Stimulated activated CD8-positive, alpha-beta memory T cell treated with anti-CD3 and anti-CD28 coated beads, Interleukin-15, amount 100 ng/mL, for 24 hours (primary cell): ENCODE results near the gene VAMP7.
"Not testable (repeated sequence)": the region's sequence is repeated elsewhere in the genome, so short reads cannot be mapped to it uniquely, and the experiment has no call there.

Source experiments
- DNase-seq: peaks from one replicate; pipeline ENCODE4 v3.0.0-alpha.2; 2020; ENCODE audit warnings: low read depth

Gene VAMP7

GRCh38 chrX:155907661-155908060 lies 26.5 kb downstream of the VAMP7 start:
- not testable (repeated sequence) for DNase-seq

DNA sequence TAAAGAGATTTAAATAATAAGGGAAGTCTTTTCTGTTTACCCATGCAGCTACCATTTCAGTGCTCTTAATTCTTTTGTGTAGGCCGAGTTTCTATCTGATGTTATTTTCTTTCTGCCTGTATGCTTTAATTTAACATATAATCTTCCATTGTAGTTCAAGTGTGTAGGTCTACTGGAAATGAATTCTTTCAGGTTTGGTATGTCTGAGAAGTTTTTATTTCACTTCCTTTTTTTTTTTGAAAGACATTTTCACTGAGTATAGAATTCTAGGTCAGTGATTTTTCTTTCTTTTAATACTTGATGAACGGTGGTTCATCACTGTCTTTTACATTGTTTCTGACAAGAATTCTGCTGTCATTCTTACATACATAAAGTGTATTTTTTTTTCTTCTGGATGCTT lies 42.1 kb downstream of the VAMP7 start:
- no peak for DNase-seq

DNA sequence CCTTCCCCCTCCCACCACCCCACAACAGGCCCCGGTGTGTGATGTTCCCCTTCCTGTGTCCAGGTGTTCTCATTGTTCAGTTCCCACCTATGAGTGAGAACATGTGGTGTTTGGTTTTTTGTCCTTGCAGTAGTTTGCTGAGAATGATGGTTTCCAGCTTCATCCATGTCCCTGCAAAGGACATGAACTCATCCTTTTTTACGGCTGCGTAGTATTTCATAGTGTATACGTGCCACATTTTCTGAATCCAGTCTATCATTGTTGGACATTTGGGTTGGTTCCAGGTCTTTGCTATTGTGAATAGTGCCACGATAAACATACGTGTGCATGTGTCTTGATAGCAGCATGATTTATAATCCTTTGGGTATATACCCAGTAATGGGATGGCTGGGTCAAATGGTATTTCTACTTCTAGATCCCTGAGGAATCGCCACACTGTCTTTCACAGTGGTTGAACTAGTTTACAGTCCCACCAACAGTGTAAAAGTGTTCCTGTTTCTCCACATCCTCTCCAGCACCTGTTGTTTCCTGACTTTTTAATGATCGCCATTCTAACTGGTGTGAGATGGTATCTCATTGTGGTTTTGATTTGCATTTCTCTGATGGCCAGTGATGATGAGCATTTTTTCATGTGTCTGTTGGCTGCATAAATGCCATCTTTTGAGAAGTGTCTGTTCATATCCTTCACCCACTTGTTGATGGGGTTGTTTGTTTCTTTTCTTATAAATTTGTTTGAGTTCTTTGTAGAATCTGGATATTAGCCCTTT lies 49.9 kb downstream of the VAMP7 start:
- not testable (repeated sequence) for DNase-seq

GRCh38 chrX:155938132-155938531 lies 57.0 kb downstream of the VAMP7 start:
- no peak for DNase-seq

DNA sequence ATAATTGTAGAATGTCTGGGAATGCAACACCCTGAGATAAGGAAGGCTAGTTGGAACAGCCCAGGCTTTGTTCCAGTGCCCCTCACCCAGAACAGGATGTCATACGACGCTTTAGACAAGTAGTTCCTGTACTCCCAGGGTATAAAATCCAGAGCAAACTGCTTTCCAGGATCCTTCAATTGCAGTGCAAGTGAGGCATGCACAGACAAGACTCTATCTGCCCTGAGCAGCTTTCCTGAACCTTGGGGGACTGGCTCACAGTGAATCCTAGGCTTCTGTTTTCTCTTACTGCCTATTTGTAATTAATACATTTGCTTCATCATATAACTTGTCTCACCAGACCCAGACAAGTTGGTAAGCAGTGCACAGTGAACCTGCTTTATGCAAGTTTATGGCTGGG lies 68.0 kb downstream of the VAMP7 start:
- no peak for DNase-seq

DNA sequence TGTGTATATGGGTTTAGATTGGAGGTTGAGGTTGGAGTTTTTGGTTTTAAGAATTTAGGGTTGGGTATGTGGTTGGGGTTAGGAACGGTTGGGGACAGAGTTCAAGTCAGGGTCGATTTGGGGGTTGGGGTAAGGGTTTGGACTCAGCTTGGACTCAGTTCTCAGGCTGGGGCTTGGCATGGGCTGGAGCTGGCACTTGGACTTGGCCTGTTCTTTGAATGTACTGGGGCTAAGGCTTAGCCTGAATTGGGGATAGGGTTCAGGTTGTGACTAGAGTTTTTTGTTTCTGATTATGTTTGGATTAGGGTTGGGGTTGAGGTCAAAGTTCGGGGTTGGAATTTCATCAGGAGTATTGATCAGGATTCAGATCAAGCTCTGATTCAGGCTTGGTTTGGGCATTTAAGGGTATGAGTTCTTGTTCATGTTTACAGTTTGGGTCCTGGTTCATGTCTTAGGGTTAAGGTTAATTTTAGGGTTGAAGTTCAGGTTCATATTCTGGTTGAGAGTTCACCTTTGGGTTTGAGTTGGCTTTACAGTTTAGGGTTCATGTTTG lies 70.2 kb downstream of the VAMP7 start:
- DNase-seq = no peak

GRCh38 chrX:155953055-155953454 lies 71.9 kb downstream of the VAMP7 start:
- no peak for DNase-seq

DNA sequence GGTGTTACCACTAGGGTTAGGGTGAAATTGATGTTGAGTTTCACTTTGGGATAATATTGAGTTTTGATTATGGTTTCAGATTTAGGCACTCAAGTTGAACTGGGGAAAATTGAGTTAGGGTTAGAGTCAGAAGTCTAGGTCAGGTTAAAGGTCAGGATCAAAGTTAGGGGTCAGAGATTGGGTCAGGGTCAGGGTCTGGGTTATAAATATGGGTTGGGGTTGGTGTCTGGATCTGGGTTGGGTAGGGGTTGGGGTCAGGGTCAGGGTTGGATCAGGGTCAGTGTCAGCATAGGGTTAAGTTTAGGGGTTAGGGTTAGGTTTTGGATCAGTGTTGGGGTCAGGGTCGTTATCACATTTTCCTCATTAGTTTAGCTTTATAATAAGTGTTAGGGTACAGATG lies 73.6 kb downstream of the VAMP7 start:
- DNase-seq = no peak

- DNase-seq = no peak
Observed at GRCh38 chrX:155956099-155956498, 75.0 kb downstream of the VAMP7 start.

GRCh38 chrX:155956649-155957048 lies 75.5 kb downstream of the VAMP7 start:
- no peak for DNase-seq

GRCh38 chrX:155957843-155958242 lies 76.7 kb downstream of the VAMP7 start:
- DNase-seq = no peak

DNA sequence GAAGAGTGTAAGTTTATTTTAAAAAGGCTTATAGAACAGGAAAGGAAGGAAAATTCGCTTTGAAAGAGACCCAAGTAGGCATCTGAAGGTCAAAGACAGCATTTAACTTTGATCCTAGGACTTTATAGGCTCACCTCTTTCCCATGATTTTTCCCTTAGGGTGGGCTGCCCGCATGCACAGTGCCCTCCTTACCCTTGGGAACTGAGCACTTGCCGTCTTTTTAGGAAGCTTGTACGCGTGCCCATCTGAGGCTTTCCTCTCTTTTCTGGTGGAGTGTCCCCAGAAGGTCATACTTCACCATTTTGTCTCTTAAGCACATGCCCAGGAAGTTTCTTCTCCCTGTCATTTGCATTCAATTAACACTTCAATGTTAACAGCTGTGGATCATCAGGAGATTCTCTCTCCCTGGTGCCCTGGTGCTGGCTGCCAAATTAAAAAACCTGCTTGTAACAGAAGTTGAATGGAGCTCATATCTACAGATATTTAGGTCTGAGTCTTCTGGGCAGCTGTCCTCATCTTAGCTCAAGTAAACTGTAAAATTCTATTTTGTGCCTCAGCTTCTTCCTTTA lies 78.0 kb downstream of the VAMP7 start:
- no peak for DNase-seq

DNA sequence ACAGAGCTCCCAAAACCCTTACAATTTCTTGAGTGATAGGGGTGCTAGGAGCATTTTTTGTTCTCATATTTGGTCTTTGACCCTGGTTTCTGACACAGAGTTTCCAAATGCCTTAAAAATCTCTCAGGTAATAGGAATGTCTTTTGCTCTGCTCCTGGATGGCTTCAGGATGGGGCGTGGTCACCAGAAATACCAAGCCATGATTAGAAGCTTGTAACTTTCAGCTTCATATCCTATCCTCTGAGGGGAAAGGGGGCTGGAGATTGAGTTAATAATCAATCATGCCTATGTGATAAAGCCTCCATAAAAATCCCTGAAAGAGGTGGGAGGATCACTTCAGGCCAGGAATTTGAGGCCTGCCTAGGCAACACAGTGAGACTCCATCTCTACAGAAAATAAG lies 81.8 kb downstream of the VAMP7 start:
- DNase-seq = no peak

GRCh38 chrX:155966876-155967275 lies 85.7 kb downstream of the VAMP7 start:
- no peak for DNase-seq

DNA sequence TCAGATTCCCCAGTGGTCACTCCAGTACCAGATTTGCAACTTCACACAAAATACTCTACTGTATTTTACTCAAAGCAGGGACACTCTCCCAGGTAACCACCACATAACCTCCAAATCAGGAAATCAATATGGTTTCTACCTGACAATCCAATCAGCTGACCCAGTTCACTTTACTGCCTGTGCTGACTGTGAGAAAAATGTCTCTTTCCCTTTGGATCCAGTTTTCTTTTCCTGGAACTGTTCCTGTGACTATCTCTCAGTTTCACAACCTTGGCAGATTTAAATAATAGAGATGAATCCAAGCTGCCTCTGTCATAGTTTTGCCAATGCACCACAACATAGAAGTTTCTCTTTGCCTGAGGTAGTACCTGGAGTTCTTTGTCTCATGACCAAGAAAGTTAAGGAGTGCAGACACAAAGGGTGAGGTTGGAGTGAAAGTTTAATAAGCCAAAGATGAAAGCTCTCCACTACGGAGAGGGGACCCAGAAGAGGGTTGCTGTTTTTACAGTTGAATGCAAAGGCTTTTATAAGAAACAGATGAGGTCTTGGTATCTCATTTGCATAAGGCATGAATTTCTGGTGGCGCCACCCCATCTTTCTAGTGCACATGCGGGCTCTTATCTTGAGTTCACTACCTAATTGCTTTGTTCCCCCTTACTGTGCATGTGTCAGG lies 86.6 kb downstream of the VAMP7 start:
- no peak for DNase-seq

DNA sequence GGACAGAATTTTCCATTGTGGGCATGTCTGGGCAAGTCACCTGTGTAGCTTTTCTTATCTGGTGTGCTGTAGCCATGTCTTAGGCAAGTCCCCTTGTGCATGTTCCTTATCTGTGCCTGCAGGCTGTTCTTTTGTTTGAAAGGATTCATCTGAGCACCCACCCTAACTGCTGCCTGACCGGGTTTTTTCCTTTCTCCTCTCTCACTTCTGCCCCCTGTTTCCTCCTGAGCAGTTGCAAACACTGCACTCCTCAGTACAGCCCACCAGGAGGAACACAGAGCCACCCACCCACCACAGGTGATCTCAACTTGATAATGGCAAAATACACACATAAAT lies 87.1 kb downstream of the VAMP7 start:
- DNase-seq = no peak

- no peak for DNase-seq
Observed at GRCh38 chrX:155968791-155969190, 87.6 kb downstream of the VAMP7 start.

- DNase-seq = not testable (repeated sequence)
Observed at GRCh38 chrX:155971658-155972057, 90.5 kb downstream of the VAMP7 start.

- not testable (repeated sequence) for DNase-seq
Observed at GRCh38 chrX:155972241-155972640, 91.1 kb downstream of the VAMP7 start.

GRCh38 chrX:155983326-155983725 lies 102.2 kb downstream of the VAMP7 start:
- no peak for DNase-seq

GRCh38 chrX:155985208-155985607 lies 104.1 kb downstream of the VAMP7 start:
- DNase-seq = no peak

DNA sequence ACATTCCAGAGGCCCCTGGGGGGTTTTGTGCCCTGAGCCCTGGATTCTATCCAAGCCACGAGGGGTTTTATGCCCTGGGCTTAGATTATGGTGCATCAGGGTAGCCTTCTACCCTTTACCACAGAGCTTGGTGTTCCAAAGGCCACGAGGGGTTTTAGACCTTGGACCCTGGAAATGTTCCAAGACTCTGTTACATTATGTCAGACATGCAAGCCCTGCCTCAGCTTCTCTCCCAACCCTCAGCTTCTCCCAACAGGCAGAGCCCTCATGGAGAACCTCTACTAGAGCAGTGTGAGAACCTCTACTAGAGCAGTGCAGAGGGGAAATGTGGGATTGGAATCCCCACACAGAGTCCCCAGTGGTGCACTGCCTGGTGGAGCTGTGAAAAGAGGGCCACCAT lies 105.8 kb downstream of the VAMP7 start:
- not testable (repeated sequence) for DNase-seq

GRCh38 chrX:155988859-155989258 lies 107.7 kb downstream of the VAMP7 start:
- no peak for DNase-seq
